Peyer's patch (tissue), 4 donors: ENCODE measurements around the gene LAPTM5.

Experiments used
- CTCF ChIP-seq, 6 experiments: fragments of 450-650 bp in 4 of 6; fragments of 200-600 bp in 2 of 6; sonication (generic) in 1 of 6; IDR thresholded peaks; one replicate each; pipeline ENCODE4 v1.5.1; 2017 to 2019; ENCODE audit warnings: antibody characterized with exemption in 6 of 6, mild to moderate bottlenecking in 3 of 6, moderate library complexity in 1 of 6
- POLR2A ChIP-seq, 2 donors: fragments of 450-650 bp; IDR thresholded peaks; one replicate each; pipeline ENCODE4 v1.5.1; 2017; ENCODE audit warnings: antibody characterized with exemption in 2 of 2, mild to moderate bottlenecking in 2 of 2, moderate library complexity in 2 of 2

GRCh38 chr1:30738715-30739559 is 18.6 kb downstream of the LAPTM5 start:
- TF ChIP-seq CTCF (IDR thresholded peaks at IDR 0.05), result no peak
- no peak for TF ChIP-seq POLR2A (IDR thresholded peaks at IDR 0.05)
